ENCODE data around the gene PBX3. TPM values are rescaled to one million over a fixed set of nuclear protein-coding genes. Genes with fewer than 3 reads are reported as not detected.

PBX3 gene
- total RNA-seq, 2 donors from 2014 or later: 37.5 to 46.1 TPM

DNA sequence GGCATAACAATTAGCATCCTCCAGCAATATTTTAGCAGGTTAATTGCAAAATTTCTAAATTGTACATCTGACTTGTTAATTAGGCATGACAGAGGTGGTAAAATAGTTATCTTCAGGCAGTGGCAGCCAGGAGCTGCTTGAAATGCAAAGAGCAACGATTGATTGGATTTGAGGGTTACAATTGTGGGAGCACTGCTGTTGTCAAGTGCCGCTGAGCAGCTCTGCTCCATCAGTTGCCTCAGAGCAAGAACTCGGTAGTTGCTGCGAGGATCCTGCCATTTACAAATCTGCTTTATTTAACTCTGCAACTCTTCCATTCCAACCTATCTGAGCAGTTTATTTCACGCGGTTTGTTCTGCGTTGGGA, 12.6 kb downstream of the PBX3 start:
- peaks cover 4% of the 10 kb centered on the region for H3K36me3 ChIP-seq (ENCODE audit: control insufficient read depth, insufficient read depth, low read length)
- no peaks in the 10 kb centered on the region for H3K9me3 ChIP-seq (ENCODE audit: control insufficient read depth, low read length)
- peak; percentile 62 for DNase-seq
- Mint-ChIP-seq H3K36me3 (ENCODE audit: low read depth) (no peaks in the 10 kb centered on the region), H3K27ac (peak overlapping the region; percentile 75), H3K4me3 (peak overlapping the region; percentile 29), H3K9me3 (no peaks in the 10 kb centered on the region), H3K4me1 (peaks cover 52% of the 10 kb centered on the region), H3K27me3 (ENCODE audit: insufficient read depth) (no peaks in the 10 kb centered on the region)
- H3K27me3 ChIP-seq (ENCODE audit: control insufficient read depth, insufficient read depth, low read length, poor library complexity, severe bottlenecking): no peaks in the 10 kb centered on the region
- no peak overlapping the region for H3K9ac ChIP-seq (ENCODE audit: extremely low read depth, low read length, poor library complexity, severe bottlenecking)
- peak overlapping the region; percentile 68 for H3K4me3 ChIP-seq (ENCODE audit: low read length)
- H3K27ac ChIP-seq (ENCODE audit: low read depth, low read length): peak overlapping the region; percentile 39
- TF ChIP-seq, protein P1, sequence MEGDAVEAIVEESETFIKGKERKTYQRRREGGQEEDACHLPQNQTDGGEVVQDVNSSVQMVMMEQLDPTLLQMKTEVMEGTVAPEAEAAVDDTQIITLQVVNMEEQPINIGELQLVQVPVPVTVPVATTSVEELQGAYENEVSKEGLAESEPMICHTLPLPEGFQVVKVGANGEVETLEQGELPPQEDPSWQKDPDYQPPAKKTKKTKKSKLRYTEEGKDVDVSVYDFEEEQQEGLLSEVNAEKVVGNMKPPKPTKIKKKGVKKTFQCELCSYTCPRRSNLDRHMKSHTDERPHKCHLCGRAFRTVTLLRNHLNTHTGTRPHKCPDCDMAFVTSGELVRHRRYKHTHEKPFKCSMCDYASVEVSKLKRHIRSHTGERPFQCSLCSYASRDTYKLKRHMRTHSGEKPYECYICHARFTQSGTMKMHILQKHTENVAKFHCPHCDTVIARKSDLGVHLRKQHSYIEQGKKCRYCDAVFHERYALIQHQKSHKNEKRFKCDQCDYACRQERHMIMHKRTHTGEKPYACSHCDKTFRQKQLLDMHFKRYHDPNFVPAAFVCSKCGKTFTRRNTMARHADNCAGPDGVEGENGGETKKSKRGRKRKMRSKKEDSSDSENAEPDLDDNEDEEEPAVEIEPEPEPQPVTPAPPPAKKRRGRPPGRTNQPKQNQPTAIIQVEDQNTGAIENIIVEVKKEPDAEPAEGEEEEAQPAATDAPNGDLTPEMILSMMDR (conservative IDR thresholded peaks at IDR 0.05): no peak
- 18 to 20% methylated on average over 7 of the region's 7 CpGs for WGBS, 2 experiments (ENCODE audit: insufficient coverage in 1 of 2, insufficient read length in 1 of 2)
- peaks cover 23% of the 10 kb centered on the region for H3K4me1 ChIP-seq (ENCODE audit: control insufficient read depth, insufficient read depth, low read length)

DNA sequence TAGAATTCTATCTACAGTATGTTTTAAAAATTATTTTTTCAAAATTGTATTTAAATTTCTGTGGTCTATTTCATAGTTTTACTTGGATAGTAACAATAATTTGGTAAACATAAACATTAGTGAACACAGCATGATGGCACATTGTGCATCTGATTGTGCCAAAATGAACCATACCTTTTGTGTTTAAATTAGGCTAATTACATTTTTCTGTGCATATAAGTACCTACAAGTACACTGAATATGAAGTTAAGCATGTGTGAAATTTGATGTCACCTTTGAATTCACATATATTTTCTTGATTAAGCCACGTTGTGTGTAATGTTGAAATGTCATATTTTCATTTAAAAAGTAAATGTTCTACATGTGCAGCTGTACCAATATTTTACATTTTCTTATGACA, 13.4 kb downstream of the PBX3 start:
- Histone ChIP-seq H3K36me3 (ENCODE audit: control insufficient read depth, insufficient read depth, low read length) (peaks cover 4% of the 10 kb centered on the region), H3K9me3 (ENCODE audit: control insufficient read depth, low read length) (no peaks in the 10 kb centered on the region), H3K4me1 (ENCODE audit: control insufficient read depth, insufficient read depth, low read length) (peaks cover 17% of the 10 kb centered on the region), H3K27me3 (ENCODE audit: control insufficient read depth, insufficient read depth, low read length, poor library complexity, severe bottlenecking) (no peaks in the 10 kb centered on the region), H3K4me3 (ENCODE audit: low read length) (no peak overlapping the region), H3K9ac (ENCODE audit: extremely low read depth, low read length, poor library complexity, severe bottlenecking) (no peak overlapping the region), H3K27ac (ENCODE audit: low read depth, low read length) (no peak overlapping the region)
- Mint-ChIP-seq H3K36me3 (ENCODE audit: low read depth) (no peaks in the 10 kb centered on the region), H3K27me3 (ENCODE audit: insufficient read depth) (no peaks in the 10 kb centered on the region), H3K4me3 (no peak overlapping the region), H3K9me3 (no peaks in the 10 kb centered on the region), H3K27ac (no peak overlapping the region), H3K4me1 (peaks cover 46% of the 10 kb centered on the region)
- TF ChIP-seq, protein P1 (conservative IDR thresholded peaks at IDR 0.05): no peak
- 83% methylated on average over 1 of the region's 1 CpG; no CpG with 5 or more reads in 1 of the 2 experiments for WGBS, 2 experiments (ENCODE audit: insufficient coverage in 1 of 2, insufficient read length in 1 of 2)
- no peak for DNase-seq

DNA sequence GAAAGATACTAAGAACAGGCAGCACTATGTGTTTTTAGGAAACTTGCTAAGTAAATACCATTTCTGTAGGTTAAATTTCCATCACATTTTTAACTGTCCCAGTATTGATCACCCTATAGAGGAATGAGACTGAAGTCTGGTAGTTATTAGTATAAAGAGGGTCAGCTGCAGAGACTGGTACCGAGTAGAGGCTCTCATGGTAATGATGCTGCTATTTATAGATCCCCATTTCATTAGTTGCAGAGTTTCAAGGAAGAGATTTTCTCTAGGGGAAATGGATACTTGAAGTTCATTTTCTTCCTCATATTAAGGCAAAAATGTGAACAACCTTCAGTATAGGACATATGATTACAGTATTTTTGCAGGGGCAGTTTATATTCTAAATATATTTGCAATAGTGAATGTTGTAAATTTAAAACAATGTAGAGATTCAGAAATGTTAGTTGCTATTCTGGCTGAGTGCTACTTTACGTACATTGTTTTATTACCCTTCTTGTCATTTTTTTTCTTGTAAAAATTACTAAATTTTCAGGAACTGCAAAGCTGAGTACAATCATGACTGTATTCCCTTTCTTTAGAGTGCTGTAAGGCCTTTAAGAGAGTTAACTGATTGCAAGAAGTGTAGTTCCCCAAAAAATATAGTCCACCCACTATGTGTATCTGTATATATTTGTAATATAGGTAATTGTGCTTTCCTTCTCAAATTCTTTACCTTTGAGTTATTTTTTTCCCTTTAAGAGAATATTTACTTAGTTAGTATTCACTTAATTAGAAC, 14.7 kb downstream of the PBX3 start:
- Mint-ChIP-seq H3K36me3 (ENCODE audit: low read depth) (no peaks in the 10 kb centered on the region), H3K4me1 (peaks cover 35% of the 10 kb centered on the region)

More for the DNA sequence above, 14.7 kb downstream of the PBX3 start:
- peaks cover 17% of the 10 kb centered on the region for H3K4me1 ChIP-seq (ENCODE audit: control insufficient read depth, insufficient read depth, low read length)
- WGBS, 2 experiments (ENCODE audit: insufficient coverage in 1 of 2, insufficient read length in 1 of 2): 89 to 100% methylated on average over 1 to 2 of the region's 2 CpGs
- H3K27ac Mint-ChIP-seq: no peak overlapping the region
- H3K9ac ChIP-seq (ENCODE audit: extremely low read depth, low read length, poor library complexity, severe bottlenecking): no peak overlapping the region
- TF ChIP-seq, protein P1 (conservative IDR thresholded peaks at IDR 0.05): no peak
- H3K9me3 Mint-ChIP-seq: no peaks in the 10 kb centered on the region
- no peaks in the 10 kb centered on the region for H3K9me3 ChIP-seq (ENCODE audit: control insufficient read depth, low read length)
- no peaks in the 10 kb centered on the region for H3K36me3 ChIP-seq (ENCODE audit: control insufficient read depth, insufficient read depth, low read length)
- no peak overlapping the region for H3K4me3 ChIP-seq (ENCODE audit: low read length)
- no peak for DNase-seq
- no peaks in the 10 kb centered on the region for H3K27me3 ChIP-seq (ENCODE audit: control insufficient read depth, insufficient read depth, low read length, poor library complexity, severe bottlenecking)
- H3K27me3 Mint-ChIP-seq (ENCODE audit: insufficient read depth): no peaks in the 10 kb centered on the region
- H3K4me3 Mint-ChIP-seq: no peak overlapping the region
- H3K27ac ChIP-seq (ENCODE audit: low read depth, low read length): no peak overlapping the region
